PC-3 (cell line): Measurements from ENCODE around the gene STAT3. TPM values are rescaled to one million over a fixed set of nuclear protein-coding genes. Genes with fewer than 3 reads are reported as not detected.

Source experiments
- ATAC-seq: fragments of 200-7000 bp; cut with Tn5 transposase; 2 replicates; pipeline ENCODE4 v1.9.1; 2020; ENCODE audit warnings: mild to moderate bottlenecking, moderate library complexity
- BruUV-seq: library from RNA; stranded (reverse); fragments of 400-500 nt; replicated peaks from 2 replicates; lab custom pipeline; 2021; lab: Mats Ljungman, UMichigan
- CTCF ChIA-PET: fragments of 300-600 bp; sonication (Branson Sonifier 250); formaldehyde crosslinking; loops from one replicate; lab custom pipeline; 2022; ENCODE audit warnings: antibody characterized with exemption; lab: Charles Lee
- POLR2A ChIA-PET: fragments of 300-600 bp; sonication (Branson Sonifier 250); formaldehyde crosslinking; loops from one replicate; lab custom pipeline; 2022; ENCODE audit warnings: antibody characterized with exemption; ENCODE audit not compliant: unreplicated experiment; lab: Charles Lee
- DNase-seq: peaks from one replicate; pipeline ENCODE4 v3.0.0-alpha.2; 2015
- H2AFZ ChIP-seq: fragments of 300-600 bp; sonication (generic); 2 replicates; pipeline ENCODE4 v1.6.0; 2016; ENCODE audit warnings: antibody characterized with exemption, low read length
- H3F3A ChIP-seq: fragments of 300-600 bp; sonication (generic); one replicate; pipeline ENCODE4 v1.6.0; 2017; ENCODE audit warnings: antibody characterized with exemption, low read length, control low read depth, mild to moderate bottlenecking; ENCODE audit not compliant: unreplicated experiment
- H3K27ac ChIP-seq: fragments of 300-600 bp; sonication (generic); 2 replicates; pipeline ENCODE4 v1.5.1; 2016; ENCODE audit warnings: mild to moderate bottlenecking, low read length
- H3K27me3 ChIP-seq: fragments of 300-600 bp; sonication (generic); 2 replicates; pipeline ENCODE4 v1.6.1; 2016; ENCODE audit warnings: low read length, mixed read lengths
- H3K36me3 ChIP-seq: fragments of 300-600 bp; sonication (generic); 2 replicates; pipeline ENCODE4 v1.6.1; 2016; ENCODE audit warnings: low read depth, mixed run types, low read length, mixed read lengths
- H3K4me1 ChIP-seq: fragments of 300-600 bp; sonication (generic); 2 replicates; pipeline ENCODE4 v1.5.1; 2016; ENCODE audit warnings: low read length; ENCODE audit not compliant: insufficient read depth
- H3K4me2 ChIP-seq: fragments of 300-600 bp; sonication (generic); 2 replicates; pipeline ENCODE4 v1.6.0; 2016; ENCODE audit warnings: low read length
- H3K4me3 ChIP-seq: fragments of 300-600 bp; sonication (generic); 2 replicates; pipeline ENCODE4 v1.5.1; 2016; ENCODE audit warnings: mild to moderate bottlenecking, low read length, mixed read lengths
- H3K79me2 ChIP-seq: fragments of 300-600 bp; sonication (generic); 2 replicates; pipeline ENCODE4 v1.6.1; 2017; ENCODE audit warnings: low read length, mixed read lengths
- H3K9ac ChIP-seq: fragments of 300-600 bp; sonication (generic); 2 replicates; pipeline ENCODE4 v1.6.0; 2016; ENCODE audit warnings: mild to moderate bottlenecking, low read length
- H3K9me2 ChIP-seq: fragments of 300-600 bp; sonication (generic); replicated peaks from 2 replicates; pipeline ENCODE4 v1.6.1; 2016; ENCODE audit warnings: mixed run types, low read length, mixed read lengths
- H3K9me3 ChIP-seq: fragments of 300-600 bp; sonication (generic); 2 replicates; pipeline ENCODE4 v1.6.1; 2016; ENCODE audit warnings: low read length, mixed read lengths
- H4K20me1 ChIP-seq: fragments of 300-600 bp; sonication (generic); 2 replicates; pipeline ENCODE4 v1.6.1; 2016; ENCODE audit warnings: low read length, mixed read lengths
- CTCF ChIP-seq: fragments of 300-600 bp; sonication (generic); conservative IDR thresholded peaks from 2 replicates; pipeline ENCODE4 v1.5.1; 2017; ENCODE audit warnings: antibody characterized with exemption, low read depth, mild to moderate bottlenecking, low read length
- EZH2 ChIP-seq: fragments of 300-600 bp; sonication (generic); IDR thresholded peaks from one replicate; pipeline ENCODE4 v1.6.1; 2017; ENCODE audit warnings: antibody characterized with exemption, mild to moderate bottlenecking, low read length; ENCODE audit not compliant: unreplicated experiment
- EZH2phosphoT487 ChIP-seq: fragments of 300-600 bp; sonication (generic); IDR thresholded peaks from 2 replicates; pipeline ENCODE4 v1.6.1; 2018; ENCODE audit warnings: mild to moderate bottlenecking, antibody characterized with exemption, low read length, borderline replicate concordance
- intact Hi-C: fragments of 100-400 bp; cut with micrococcal nuclease; formaldehyde crosslinking; loops from 2 replicates; pipeline ENCODE4 v1.9.0; 2023
- total RNA-seq: library from RNA; depleted of rRNA; stranded (reverse); fragments of >200 nt; gene quantifications from 2 replicates; pipeline ENCODE4 v1.2.3, GENCODE V29; 2014

Gene STAT3
- total RNA-seq, 1 experiment from 2014 or later = not detected

GRCh38 chr17:42283241-42284023 lies 104.8 kb downstream of the STAT3 start:
- intact Hi-C loops = no loop called here
- Histone ChIP-seq H3K27me3 (no peaks in the 10 kb centered on the region), H3K9me2 (no peaks in the 10 kb centered on the region), H3K4me3 (no peak overlapping the region), H3F3A (no peaks in the 10 kb centered on the region), H3K4me1 (no peaks in the 10 kb centered on the region), H3K4me2 (no peak overlapping the region), H3K79me2 (no peaks in the 10 kb centered on the region), H3K9ac (no peak overlapping the region), H3K36me3 (no peaks in the 10 kb centered on the region), H4K20me1 (no peaks in the 10 kb centered on the region), H3K27ac (no peak overlapping the region), H3K9me3 (no peaks in the 10 kb centered on the region), H2AFZ (no peak overlapping the region)
- TF ChIP-seq CTCF (no peak), EZH2 (no peak), EZH2phosphoT487 (no peak)
- CTCF ChIA-PET = no interaction called here
- DNase-seq (no peak), ATAC-seq (no peak)
- POLR2A ChIA-PET = no interaction called here
- no TSS peak for BruUV-seq

GRCh38 chr17:42282478-42283080 lies 105.7 kb downstream of the STAT3 start:
- no peak for ATAC-seq
- H3K27ac ChIP-seq = no peak overlapping the region

More at GRCh38 chr17:42282478-42283080, 105.7 kb downstream of the STAT3 start:
- POLR2A ChIA-PET = no interaction called here
- Histone ChIP-seq H3K27me3 (no peaks in the 10 kb centered on the region), H3F3A (no peaks in the 10 kb centered on the region), H4K20me1 (no peaks in the 10 kb centered on the region), H3K9me3 (no peaks in the 10 kb centered on the region), H3K79me2 (no peaks in the 10 kb centered on the region), H2AFZ (no peak overlapping the region), H3K4me2 (no peak overlapping the region), H3K9me2 (no peaks in the 10 kb centered on the region), H3K4me3 (no peak overlapping the region), H3K9ac (no peak overlapping the region), H3K4me1 (no peaks in the 10 kb centered on the region), H3K36me3 (no peaks in the 10 kb centered on the region)
- DNase-seq = no peak
- CTCF ChIA-PET = no interaction called here
- intact Hi-C loops = no loop called here
- BruUV-seq = no TSS peak
- TF ChIP-seq CTCF (no peak), EZH2phosphoT487 (no peak), EZH2 (no peak)
